H9 (cell line): ENCODE data around the gene FRMD4B. TPM values are rescaled to one million over a fixed set of nuclear protein-coding genes. Genes with fewer than 3 reads are reported as not detected.

Source experiments
- DNase-seq: peaks from one replicate; pipeline ENCODE4 v3.0.0-alpha.2; 2017
- H2AFZ ChIP-seq: one replicate; pipeline ENCODE4 v1.6.1; 2013; ENCODE audit warnings: mild to moderate bottlenecking, low read length, control low read depth, moderate library complexity
- H2AK5ac ChIP-seq: 2 replicates; pipeline ENCODE4 v1.6.1; 2013; ENCODE audit warnings: low read length, control low read depth, mixed read lengths; ENCODE audit not compliant: insufficient read length
- H2BK120ac ChIP-seq: one replicate; pipeline ENCODE4 v1.6.1; 2013; ENCODE audit warnings: low read depth, mild to moderate bottlenecking, low read length, control low read depth, inconsistent platforms; ENCODE audit not compliant: poor library complexity, severe bottlenecking
- H2BK12ac ChIP-seq: 2 replicates; pipeline ENCODE4 v1.6.1; 2013; ENCODE audit warnings: low read length, control low read depth, mixed read lengths, low read depth; ENCODE audit not compliant: insufficient read length
- H2BK15ac ChIP-seq: 2 replicates; pipeline ENCODE4 v1.6.1; 2013; ENCODE audit warnings: low read depth, low read length, control low read depth
- H2BK20ac ChIP-seq: one replicate; pipeline ENCODE4 v1.6.1; 2013; ENCODE audit warnings: low read depth, mild to moderate bottlenecking, low read length, control low read depth, inconsistent platforms; ENCODE audit not compliant: poor library complexity, severe bottlenecking
- H2BK5ac ChIP-seq: 2 replicates; pipeline ENCODE4 v1.6.1; 2013; ENCODE audit warnings: low read length, control low read depth, mixed read lengths; ENCODE audit not compliant: insufficient read length
- H3K14ac ChIP-seq: 2 replicates; pipeline ENCODE4 v1.6.1; 2013; ENCODE audit warnings: low read length, control low read depth; ENCODE audit not compliant: insufficient read depth
- H3K18ac ChIP-seq: 2 replicates; pipeline ENCODE4 v1.6.1; 2013; ENCODE audit warnings: low read depth, mild to moderate bottlenecking, mixed read lengths, low read length, control low read depth; ENCODE audit not compliant: insufficient read length
- H3K23ac ChIP-seq: 2 replicates; pipeline ENCODE4 v1.6.1; 2013; ENCODE audit warnings: low read length, control low read depth, mixed read lengths, low read depth; ENCODE audit not compliant: insufficient read length
- H3K23me2 ChIP-seq: 2 replicates; pipeline ENCODE4 v1.6.1; 2013; ENCODE audit warnings: low read depth, mild to moderate bottlenecking, mixed read lengths, low read length, control low read depth; ENCODE audit not compliant: insufficient read length, poor library complexity, severe bottlenecking
- H3K27ac ChIP-seq: 2 replicates; pipeline ENCODE4 v1.5.1; 2013; ENCODE audit warnings: low read length, control low read depth, mixed read lengths, low read depth; ENCODE audit not compliant: insufficient read length
- H3K27me3 ChIP-seq: 2 replicates; pipeline ENCODE4 v1.6.1; 2013; ENCODE audit warnings: low read length, control low read depth, inconsistent platforms; ENCODE audit not compliant: insufficient read depth
- H3K4ac ChIP-seq: 2 replicates; pipeline ENCODE4 v1.6.1; 2013; ENCODE audit warnings: low read depth, mild to moderate bottlenecking, control low read depth, inconsistent platforms, low read length, moderate library complexity
- H3K4me1 ChIP-seq: 2 replicates; pipeline ENCODE4 v1.6.1; 2013; ENCODE audit warnings: low read length, control low read depth, inconsistent platforms; ENCODE audit not compliant: insufficient read depth
- H3K4me2 ChIP-seq: 2 replicates; pipeline ENCODE4 v1.6.1; 2013; ENCODE audit warnings: low read length, control low read depth, mixed read lengths; ENCODE audit not compliant: insufficient read length, insufficient read depth
- H3K56ac ChIP-seq: 2 replicates; pipeline ENCODE4 v1.6.1; 2013; ENCODE audit warnings: low read depth, mild to moderate bottlenecking, mixed read lengths, low read length, control low read depth; ENCODE audit not compliant: insufficient read length
- H3K79me1 ChIP-seq: 2 replicates; pipeline ENCODE4 v1.6.1; 2013; ENCODE audit warnings: low read depth, mild to moderate bottlenecking, moderate library complexity, low read length, control low read depth, inconsistent platforms; ENCODE audit not compliant: insufficient read depth, poor library complexity, severe bottlenecking
- H3K79me2 ChIP-seq: 2 replicates; pipeline ENCODE4 v1.6.1; 2013; ENCODE audit warnings: low read length, control low read depth, inconsistent platforms; ENCODE audit not compliant: insufficient read depth
- H3K9ac ChIP-seq: 2 replicates; pipeline ENCODE4 v1.6.1; 2013; ENCODE audit warnings: low read length, control low read depth, mixed read lengths; ENCODE audit not compliant: insufficient read length; ENCODE audit errors: extremely low read depth
- H3K9me3 ChIP-seq: one replicate; pipeline ENCODE4 v1.6.1; 2013; ENCODE audit warnings: low read depth, low read length, inconsistent platforms; ENCODE audit not compliant: control insufficient read depth
- H3T11ph ChIP-seq: one replicate; pipeline ENCODE4 v1.6.1; 2013; ENCODE audit warnings: mild to moderate bottlenecking, low read length, control low read depth, inconsistent platforms
- H4K20me1 ChIP-seq: one replicate; pipeline ENCODE4 v1.6.1; 2013; ENCODE audit not compliant: control insufficient read depth, insufficient read length, insufficient read depth
- H4K5ac ChIP-seq: 2 replicates; pipeline ENCODE4 v1.6.1; 2013; ENCODE audit warnings: low read depth, mild to moderate bottlenecking, mixed read lengths, low read length, control low read depth; ENCODE audit not compliant: insufficient read length
- H4K8ac ChIP-seq: replicated peaks from 2 replicates; pipeline ENCODE4 v1.6.1; 2013; ENCODE audit warnings: low read length, control low read depth, mixed read lengths, low read depth; ENCODE audit not compliant: insufficient read length
- H4K91ac ChIP-seq: 2 replicates; pipeline ENCODE4 v1.6.1; 2013; ENCODE audit warnings: low read depth, mild to moderate bottlenecking, moderate library complexity, mixed read lengths, low read length, control low read depth; ENCODE audit not compliant: insufficient read length
- H3K27ac Mint-ChIP-seq, 3 experiments: 2 replicates in 2 of 3; 3 replicates in 1 of 3; pipeline ENCODE4 v1.8.0; 2020 to 2021; ENCODE audit warnings: mixed read lengths in 3 of 3, mild to moderate bottlenecking in 1 of 3, moderate library complexity in 1 of 3
- H3K27me3 Mint-ChIP-seq: 2 replicates; pipeline ENCODE4 v1.8.0; 2021; ENCODE audit warnings: low read depth, mild to moderate bottlenecking, moderate library complexity, mixed read lengths
- H3K36me3 Mint-ChIP-seq, 3 experiments: 2 replicates in 2 of 3; 3 replicates in 1 of 3; pipeline ENCODE4 v1.8.0; 2020 to 2021; ENCODE audit warnings: low read depth in 3 of 3, mixed read lengths in 3 of 3; ENCODE audit not compliant: insufficient read depth in 1 of 3
- H3K4me1 Mint-ChIP-seq, 2 experiments: 2 replicates each; pipeline ENCODE4 v1.8.0; 2020; ENCODE audit warnings: mixed read lengths in 2 of 2
- H3K4me3 Mint-ChIP-seq, 2 experiments: 2 replicates in 1 of 2; 3 replicates in 1 of 2; pipeline ENCODE4 v1.8.0; 2020 to 2021; ENCODE audit warnings: mild to moderate bottlenecking in 2 of 2, mixed read lengths in 2 of 2, moderate library complexity in 1 of 2
- H3K9me3 Mint-ChIP-seq, 2 experiments: 2 replicates in 1 of 2; 3 replicates in 1 of 2; pipeline ENCODE4 v1.8.0; 2020; ENCODE audit warnings: mild to moderate bottlenecking in 2 of 2, mixed read lengths in 2 of 2, moderate library complexity in 1 of 2
- WGBS: extraction: QIAGEN DNeasy Blood & Tissue Kit; methylation state at CpG from one replicate; pipeline ENCODE4 v1.1.7; 2013; ENCODE audit warnings: missing lambda C conversion rate, low lambda C conversion rate, mixed read lengths; ENCODE audit not compliant: insufficient read length; ENCODE audit errors: extremely low coverage; 5-methylcytosine and 5-hydroxymethylcytosine counted together
- total RNA-seq: library from RNA; stranded (reverse); gene quantifications from 2 replicates; pipeline ENCODE4 v1.2.1, GENCODE V29; 2021
- TF ChIP-seq, protein P1 (sequence below): fragments of 200-600 bp; sonication (generic); conservative IDR thresholded peaks from 3 replicates; pipeline ENCODE4 v1.8.0; 2021; ENCODE audit warnings: antibody characterized with exemption, mild to moderate bottlenecking

FRMD4B gene
- total RNA-seq, 1 experiment from 2014 or later = 3.4 TPM

DNA sequence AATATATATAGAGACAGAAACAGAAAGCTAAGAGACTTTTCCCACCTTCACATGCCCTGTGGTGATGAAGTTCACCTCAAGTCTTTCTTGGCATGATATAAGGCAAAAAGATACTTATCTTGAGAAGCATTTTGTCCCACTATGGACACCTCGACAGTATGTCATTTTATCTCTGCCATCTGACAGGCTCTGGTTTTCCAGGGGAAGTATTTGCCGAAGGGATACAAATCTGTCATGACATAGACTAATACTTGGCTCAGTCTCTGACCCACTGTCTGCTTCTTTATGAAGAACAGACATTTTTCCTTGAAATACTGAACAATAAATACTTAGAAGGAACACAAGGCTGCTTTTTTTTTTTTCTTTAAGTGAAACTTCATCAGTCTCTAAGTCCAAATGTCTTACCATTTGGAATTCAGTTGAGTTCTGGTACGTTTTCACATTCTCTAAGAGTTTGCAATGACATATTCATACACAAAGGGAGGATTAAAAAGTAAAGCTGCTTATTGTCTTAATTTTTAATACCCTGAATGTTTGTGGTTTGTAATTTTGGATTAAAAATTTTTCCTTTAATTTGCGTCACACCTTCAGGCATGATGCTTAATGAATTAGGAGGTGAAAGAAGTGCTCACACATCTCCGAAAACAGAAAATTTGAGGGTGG, 175.7 kb downstream of the FRMD4B start:
- Histone ChIP-seq H2AFZ (no peak overlapping the region), H3T11ph (no peak overlapping the region), H3K23me2 (no peaks in the 10 kb centered on the region), H2BK15ac (no peak overlapping the region), H3K27me3 (no peaks in the 10 kb centered on the region), H3K27ac (no peak overlapping the region), H3K14ac (no peak overlapping the region), H4K20me1 (no peaks in the 10 kb centered on the region), H3K56ac (no peak overlapping the region), H3K23ac (no peak overlapping the region), H3K4me1 (no peaks in the 10 kb centered on the region), H3K79me1 (no peaks in the 10 kb centered on the region), H3K9me3 (no peaks in the 10 kb centered on the region), H3K9ac (no peak overlapping the region), H4K8ac (no peak overlapping the region), H3K18ac (no peak overlapping the region), H2BK120ac (no peak overlapping the region), H2BK20ac (no peak overlapping the region), H2AK5ac (no peak overlapping the region), H2BK5ac (no peak overlapping the region), H3K79me2 (no peaks in the 10 kb centered on the region), H4K5ac (no peak overlapping the region), H3K4ac (no peak overlapping the region), H4K91ac (no peak overlapping the region), H3K4me2 (no peak overlapping the region), H2BK12ac (no peak overlapping the region)
- no peaks in the 10 kb centered on the region for H3K9me3 Mint-ChIP-seq
- no peaks in the 10 kb centered on the region for H3K27me3 Mint-ChIP-seq
- no peaks in the 10 kb centered on the region for H3K4me1 Mint-ChIP-seq
- no peak overlapping the region for H3K4me3 Mint-ChIP-seq
- peaks cover 0 to 1% (median 0%) of the 10 kb centered on the region in 3 experiments; a peak in 1 of 7 replicates for H3K36me3 Mint-ChIP-seq
- no peak overlapping the region for H3K27ac Mint-ChIP-seq
- no peak for DNase-seq
- WGBS = no CpG with 5 or more reads among the region's 5 CpGs
- TF ChIP-seq, protein P1, sequence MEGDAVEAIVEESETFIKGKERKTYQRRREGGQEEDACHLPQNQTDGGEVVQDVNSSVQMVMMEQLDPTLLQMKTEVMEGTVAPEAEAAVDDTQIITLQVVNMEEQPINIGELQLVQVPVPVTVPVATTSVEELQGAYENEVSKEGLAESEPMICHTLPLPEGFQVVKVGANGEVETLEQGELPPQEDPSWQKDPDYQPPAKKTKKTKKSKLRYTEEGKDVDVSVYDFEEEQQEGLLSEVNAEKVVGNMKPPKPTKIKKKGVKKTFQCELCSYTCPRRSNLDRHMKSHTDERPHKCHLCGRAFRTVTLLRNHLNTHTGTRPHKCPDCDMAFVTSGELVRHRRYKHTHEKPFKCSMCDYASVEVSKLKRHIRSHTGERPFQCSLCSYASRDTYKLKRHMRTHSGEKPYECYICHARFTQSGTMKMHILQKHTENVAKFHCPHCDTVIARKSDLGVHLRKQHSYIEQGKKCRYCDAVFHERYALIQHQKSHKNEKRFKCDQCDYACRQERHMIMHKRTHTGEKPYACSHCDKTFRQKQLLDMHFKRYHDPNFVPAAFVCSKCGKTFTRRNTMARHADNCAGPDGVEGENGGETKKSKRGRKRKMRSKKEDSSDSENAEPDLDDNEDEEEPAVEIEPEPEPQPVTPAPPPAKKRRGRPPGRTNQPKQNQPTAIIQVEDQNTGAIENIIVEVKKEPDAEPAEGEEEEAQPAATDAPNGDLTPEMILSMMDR = no peak
